Measurements from ENCODE around the gene FHL2. TPM values are rescaled to one million over a fixed set of nuclear protein-coding genes. Genes with fewer than 3 reads are reported as not detected.
A peak's percentile ranks its signal among the peaks of the same experiment; 100 is the strongest.

The FHL2 gene
- total and polyA plus RNA-seq, 9 of the 15 experiments (the other 6 are each of a cell fraction or from before 2014, with no cell fraction given), result 7.5 to 33.1 (median 23.9) TPM

- TF ChIP-seq, protein P1, sequence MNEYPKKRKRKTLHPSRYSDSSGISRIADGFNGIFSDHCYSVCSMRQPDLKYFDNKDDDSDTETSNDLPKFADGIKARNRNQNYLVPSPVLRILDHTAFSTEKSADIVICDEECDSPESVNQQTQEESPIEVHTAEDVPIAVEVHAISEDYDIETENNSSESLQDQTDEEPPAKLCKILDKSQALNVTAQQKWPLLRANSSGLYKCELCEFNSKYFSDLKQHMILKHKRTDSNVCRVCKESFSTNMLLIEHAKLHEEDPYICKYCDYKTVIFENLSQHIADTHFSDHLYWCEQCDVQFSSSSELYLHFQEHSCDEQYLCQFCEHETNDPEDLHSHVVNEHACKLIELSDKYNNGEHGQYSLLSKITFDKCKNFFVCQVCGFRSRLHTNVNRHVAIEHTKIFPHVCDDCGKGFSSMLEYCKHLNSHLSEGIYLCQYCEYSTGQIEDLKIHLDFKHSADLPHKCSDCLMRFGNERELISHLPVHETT (CRISPR knock-in tag; conservative IDR thresholded peaks at IDR 0.05 in 1 of 2, IDR thresholded peaks at IDR 0.05 in 1 of 2), result peak in 1 of 2 experiments; percentile 36; a peak in 1 of 4 replicates
- TF ChIP-seq ZNF280A (IDR thresholded peaks at IDR 0.05; ENCODE audit: low read depth, partially characterized antibody) (no peak), TOE1 (IDR thresholded peaks at IDR 0.05; ENCODE audit: borderline replicate concordance) (no peak), TOE1 (CRISPR knock-in tag; IDR thresholded peaks at IDR 0.05; ENCODE audit: borderline replicate concordance, low read depth) (no peak), ARID2 (IDR thresholded peaks at IDR 0.05) (no peak), ZNF12 (CRISPR knock-in tag; IDR thresholded peaks at IDR 0.05) (peak; percentile 95), TEAD4 (IDR thresholded peaks at IDR 0.05; ENCODE audit: low read length) (peak; percentile 60; the same call in 1 of the 2 replicates), TEAD4 (CRISPR knock-in tag; IDR thresholded peaks at IDR 0.05; ENCODE audit: borderline replicate concordance) (no peak), RERE (CRISPR knock-in tag; IDR thresholded peaks at IDR 0.05; ENCODE audit: borderline replicate concordance) (no peak), FOSL1 (tag; conservative IDR thresholded peaks at IDR 0.05) (no peak), EWSR1 (IDR thresholded peaks at IDR 0.05; ENCODE audit: borderline replicate concordance, low read depth, partially characterized antibody) (no peak), PPARD (CRISPR knock-in tag; IDR thresholded peaks at IDR 0.05) (no peak), ZNF347 (CRISPR knock-in tag; IDR thresholded peaks at IDR 0.05; ENCODE audit: low read depth) (no peak), TCF3 (CRISPR knock-in tag; IDR thresholded peaks at IDR 0.05) (peak; percentile 69), ZNF696 (CRISPR knock-in tag; conservative IDR thresholded peaks at IDR 0.05) (no peak), ZNF224 (CRISPR knock-in tag; IDR thresholded peaks at IDR 0.05) (no peak), STAT5A (IDR thresholded peaks at IDR 0.05; ENCODE audit: borderline replicate concordance, low read length) (no peak), TAL1 (IDR thresholded peaks at IDR 0.05) (0 out of 2 replicates have a peak, but pooled peaks have one; percentile 17)
These were observed 18.3 kb downstream of the FHL2 start (continued) for GRCh38 chr2:105380432-105381100.
